Amniotic stem cell (primary cell): ENCODE results near the gene ANKRD17.
"Not testable (repeated sequence)": the region's sequence is repeated elsewhere in the genome, so short reads cannot be mapped to it uniquely, and the experiment has no call there.

Experiments
- DNase-seq: peaks from one replicate; lab custom pipeline; 2025; lab: John Stamatoyannopoulos, UW

The ANKRD17 gene

DNA sequence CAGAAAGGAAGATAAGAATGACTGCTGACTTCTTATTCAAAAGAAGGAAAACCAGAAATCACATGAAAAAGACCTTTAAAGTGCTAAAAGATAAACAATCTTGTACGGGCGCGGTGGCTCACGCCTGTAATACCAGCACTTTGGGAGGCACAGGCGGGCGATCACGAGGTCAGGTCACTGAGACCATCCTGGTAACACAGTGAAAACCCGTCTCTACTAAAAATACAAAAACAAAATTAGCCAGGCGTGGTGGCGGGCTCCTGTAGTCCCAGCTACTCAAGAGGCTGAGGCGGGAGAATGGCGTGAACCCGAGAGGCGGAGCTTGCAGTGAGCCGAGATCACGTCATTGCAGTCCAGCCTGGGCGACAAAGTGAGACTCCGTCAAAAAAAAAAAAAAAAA is 54.6 kb downstream of the ANKRD17 start:
- not testable (repeated sequence) for DNase-seq

GRCh38 chr4:73197220-73197619 is 61.4 kb downstream of the ANKRD17 start:
- DNase-seq, result no peak

- DNase-seq, result no peak
Observed at GRCh38 chr4:73194064-73194463, 64.5 kb downstream of the ANKRD17 start.

DNA sequence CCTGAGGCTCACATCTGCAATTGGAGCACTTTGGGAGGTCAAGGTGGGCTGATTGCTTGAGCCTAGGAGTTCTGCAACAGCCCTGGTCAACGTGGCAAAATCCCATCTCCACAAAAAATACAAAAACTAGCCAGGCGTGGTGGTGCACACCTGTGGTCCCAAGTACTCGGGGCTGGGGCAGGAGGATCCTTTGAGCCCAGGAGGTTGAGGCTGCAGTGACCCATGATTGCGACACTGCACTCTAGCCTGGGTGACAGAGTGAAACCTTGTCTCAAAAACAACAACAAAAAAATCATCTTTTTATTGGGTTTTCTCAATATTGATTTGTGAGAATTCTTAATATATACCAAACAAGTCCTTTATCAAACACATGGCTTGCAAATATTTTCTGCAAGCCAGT is 64.9 kb downstream of the ANKRD17 start:
- DNase-seq, result no peak

DNA sequence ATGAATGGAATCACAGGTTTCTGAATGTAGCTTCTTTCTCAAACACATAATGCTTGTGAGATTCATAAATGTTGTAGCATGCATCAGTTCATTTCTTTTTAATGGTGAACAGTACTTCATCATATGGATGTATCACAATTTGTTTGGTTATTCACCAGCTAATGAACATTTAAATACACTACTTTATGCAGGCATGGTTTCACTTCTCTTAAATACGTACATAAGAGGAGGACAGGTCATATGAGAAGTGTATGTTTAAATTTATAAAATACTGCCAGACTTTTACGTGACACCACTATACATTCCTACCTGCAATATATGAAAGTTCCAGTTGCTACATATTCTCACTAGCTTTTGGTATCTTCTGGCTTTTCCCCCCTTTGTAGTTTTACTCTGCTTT is 65.4 kb downstream of the ANKRD17 start:
- no peak for DNase-seq

- no peak for DNase-seq
Observed at GRCh38 chr4:73189274-73189810, 69.3 kb downstream of the ANKRD17 start.

- DNase-seq, result no peak
Observed at GRCh38 chr4:73187325-73187724, 71.3 kb downstream of the ANKRD17 start.

DNA sequence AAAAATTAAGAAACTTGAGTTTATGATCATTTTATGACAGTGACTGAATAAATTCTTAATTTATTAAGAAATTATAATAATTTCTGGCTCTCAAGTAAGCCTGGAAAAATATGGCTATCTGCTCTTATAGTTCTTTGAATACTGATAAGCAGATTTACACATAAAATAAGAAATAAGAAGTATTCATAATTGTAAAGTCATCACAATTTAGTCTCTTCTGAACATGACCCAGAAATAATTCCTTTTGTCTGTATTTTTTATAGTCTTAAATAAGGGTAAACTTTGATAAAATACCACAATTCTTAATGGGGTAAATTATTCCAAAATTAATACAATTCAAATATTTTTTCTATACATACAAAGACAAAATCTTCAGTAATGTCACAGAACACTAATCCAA is 72.7 kb downstream of the ANKRD17 start:
- DNase-seq, result no peak

GRCh38 chr4:73181231-73181630 is 77.4 kb downstream of the ANKRD17 start:
- no peak for DNase-seq

- DNase-seq, result no peak
Observed at GRCh38 chr4:73178389-73178788, 80.2 kb downstream of the ANKRD17 start.

- DNase-seq, result no peak
Observed at GRCh38 chr4:73172161-73172560, 86.4 kb downstream of the ANKRD17 start.

- no peak for DNase-seq
Observed at GRCh38 chr4:73170518-73171198, 87.9 kb downstream of the ANKRD17 start.

GRCh38 chr4:73166212-73166611 is 92.4 kb downstream of the ANKRD17 start:
- DNase-seq, result no peak

DNA sequence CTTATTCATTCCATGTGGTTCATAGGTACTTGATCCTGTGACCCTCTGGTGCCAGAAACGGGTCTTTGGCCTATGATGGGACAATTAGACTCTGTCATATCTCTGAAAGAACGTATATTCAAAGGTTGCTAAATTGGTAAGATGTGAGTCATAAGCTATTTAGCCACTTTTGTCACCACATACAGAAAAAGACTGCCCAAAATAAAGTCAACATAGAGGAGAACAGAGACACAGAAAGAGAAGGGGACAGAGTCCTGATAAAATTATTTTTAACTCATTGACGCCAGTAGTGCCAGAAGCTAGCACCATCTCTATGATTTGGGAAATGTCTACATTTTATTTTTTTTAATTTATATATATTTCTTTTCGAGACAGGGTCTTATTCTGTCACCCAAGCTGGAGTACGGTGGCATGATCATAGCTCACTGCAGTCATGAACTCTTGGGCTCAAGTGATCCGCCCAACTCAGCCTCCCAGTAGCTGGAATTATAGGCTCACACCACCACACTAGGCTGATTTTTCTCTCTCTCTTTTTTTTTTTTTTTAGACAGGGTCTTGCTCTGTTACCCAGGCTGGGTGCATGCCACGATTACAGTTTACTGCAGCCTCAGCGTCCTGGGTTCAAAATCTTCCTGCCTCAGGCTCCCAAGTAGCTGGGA is 96.9 kb downstream of the ANKRD17 start:
- no peak for DNase-seq

DNA sequence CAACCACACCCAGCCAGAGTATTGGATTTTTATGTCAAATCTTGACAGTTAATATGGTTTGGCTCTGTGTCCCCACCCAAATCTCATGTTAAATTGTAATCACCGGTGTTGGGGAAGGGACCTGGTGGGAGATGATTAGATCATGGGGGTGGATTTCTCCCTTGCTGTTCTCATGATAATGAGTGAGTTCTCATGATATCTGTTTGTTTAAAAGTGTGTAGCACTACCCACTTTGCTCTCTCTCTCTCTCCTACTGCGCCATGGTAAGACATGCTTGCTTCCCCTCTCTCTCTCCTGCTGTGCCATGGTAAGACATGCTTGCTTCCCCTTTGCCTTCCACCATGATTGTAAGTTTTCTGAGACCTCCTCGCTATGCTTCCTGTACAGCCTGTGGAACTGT is 102.2 kb downstream of the ANKRD17 start:
- DNase-seq, result no peak

DNA sequence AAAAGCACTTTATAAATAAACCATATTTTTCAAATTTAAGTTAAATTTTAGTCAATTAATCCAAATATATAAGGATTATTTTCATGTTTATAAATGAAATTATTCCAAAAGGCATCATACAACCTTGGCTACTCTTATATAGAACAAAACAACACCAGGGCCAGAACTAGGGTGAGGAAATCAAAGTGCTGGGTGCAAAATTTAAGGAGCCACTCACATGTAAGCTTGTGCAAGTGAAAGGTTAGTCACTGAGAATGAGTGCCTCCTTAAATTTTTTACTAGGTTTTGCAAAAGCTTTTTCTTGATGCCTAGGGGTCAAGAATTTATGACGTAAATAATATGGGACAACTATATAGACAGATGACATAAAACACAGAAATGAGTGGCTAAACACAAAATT is 105.7 kb downstream of the ANKRD17 start:
- no peak for DNase-seq

GRCh38 chr4:73142995-73143547 is 115.5 kb downstream of the ANKRD17 start:
- no peak for DNase-seq

DNA sequence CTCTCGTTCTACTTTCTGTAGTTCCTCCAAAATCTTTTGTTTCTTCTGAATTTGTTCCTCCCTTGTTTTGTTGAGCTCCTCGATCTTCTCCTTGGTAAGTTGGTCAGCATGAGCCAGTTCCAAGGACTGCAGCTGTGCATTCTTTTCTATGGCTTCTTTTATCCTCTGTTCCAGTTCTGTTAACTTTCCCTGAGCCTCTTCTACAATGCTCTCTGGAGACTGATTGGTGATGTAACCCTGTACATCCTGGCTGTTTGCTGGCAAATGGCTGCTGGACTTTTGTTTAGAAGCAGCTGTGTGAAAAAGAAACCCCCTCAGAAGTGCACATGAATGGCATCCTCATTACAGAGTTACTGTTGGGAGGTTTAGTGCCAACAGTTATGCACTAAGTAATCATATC is 118.6 kb downstream of the ANKRD17 start:
- DNase-seq, result no peak

DNA sequence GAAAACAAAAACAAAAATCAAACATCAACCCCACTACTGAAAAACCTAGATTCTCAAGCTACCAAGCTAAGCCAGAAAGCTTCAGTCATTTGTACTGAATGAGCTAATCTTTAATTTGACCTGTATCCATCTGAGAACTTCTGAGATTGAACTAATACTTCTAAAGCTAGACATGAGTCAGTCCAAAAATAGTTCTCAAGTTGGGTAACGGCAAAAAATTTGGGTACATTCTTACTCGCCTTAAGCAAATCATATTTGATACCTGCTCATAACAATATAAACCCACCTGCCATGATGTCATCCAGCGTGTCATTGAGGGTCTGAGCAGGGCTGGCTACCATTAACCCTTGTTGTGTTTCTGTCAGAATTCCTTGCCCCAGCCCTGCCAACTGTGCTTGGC is 119.4 kb downstream of the ANKRD17 start:
- DNase-seq, result no peak

DNA sequence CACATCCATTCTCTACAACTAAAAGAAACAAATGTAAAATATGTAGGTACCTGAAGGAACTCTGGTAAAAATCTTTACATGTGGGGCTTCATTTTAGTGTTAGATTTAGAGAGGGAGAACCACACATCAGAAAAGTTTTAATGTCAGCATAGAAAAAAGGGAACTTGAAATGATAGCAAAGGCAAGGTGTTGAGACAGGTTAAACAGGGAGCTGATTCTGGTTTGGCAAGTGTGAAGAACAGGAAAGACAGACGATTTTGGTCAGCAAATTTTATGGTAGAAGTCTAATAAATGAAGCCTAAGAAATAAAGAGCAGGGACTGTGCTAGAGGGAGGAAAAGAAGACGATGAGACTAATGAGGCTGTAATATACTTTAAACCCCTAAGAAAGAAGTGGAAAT is 121.5 kb downstream of the ANKRD17 start:
- no peak for DNase-seq

DNA sequence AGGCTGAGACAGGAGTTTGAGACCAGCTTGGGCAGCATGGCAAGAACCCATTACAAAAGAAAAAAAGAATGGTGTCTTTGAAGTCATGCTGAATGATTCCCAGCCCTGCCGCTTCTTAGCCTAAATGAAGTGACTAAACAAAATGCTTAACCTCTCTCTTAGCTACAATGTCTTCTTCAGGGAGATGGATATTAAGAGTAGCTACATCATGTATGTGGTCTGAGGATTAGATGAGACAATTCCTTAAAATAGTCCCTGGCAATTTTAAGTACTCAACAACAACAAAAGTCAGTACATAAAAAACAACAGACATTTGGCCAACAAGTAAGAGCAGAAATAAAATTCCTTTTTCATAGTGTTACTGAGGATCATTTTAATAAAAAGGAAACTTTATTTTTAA is 124.8 kb downstream of the ANKRD17 start:
- DNase-seq, result no peak

DNA sequence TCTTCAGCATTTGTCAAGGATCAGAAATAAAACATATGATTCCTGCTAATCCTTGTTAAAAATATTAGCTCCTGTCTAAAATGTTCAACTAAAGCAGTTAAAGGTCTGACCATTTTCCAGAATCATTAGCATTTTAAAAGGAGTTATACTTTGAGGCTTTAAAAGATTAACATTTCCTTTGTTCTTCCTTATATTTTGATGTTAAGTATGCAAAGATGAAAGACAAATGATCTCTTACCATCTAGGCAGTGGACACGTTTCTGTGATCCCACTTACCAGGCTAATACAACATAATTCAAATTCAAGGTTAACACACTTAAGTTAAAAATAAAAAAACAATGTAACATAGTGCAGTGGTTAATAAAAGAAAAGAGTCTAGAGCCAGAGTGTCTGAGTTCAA is 127.3 kb downstream of the ANKRD17 start:
- no peak for DNase-seq

DNA sequence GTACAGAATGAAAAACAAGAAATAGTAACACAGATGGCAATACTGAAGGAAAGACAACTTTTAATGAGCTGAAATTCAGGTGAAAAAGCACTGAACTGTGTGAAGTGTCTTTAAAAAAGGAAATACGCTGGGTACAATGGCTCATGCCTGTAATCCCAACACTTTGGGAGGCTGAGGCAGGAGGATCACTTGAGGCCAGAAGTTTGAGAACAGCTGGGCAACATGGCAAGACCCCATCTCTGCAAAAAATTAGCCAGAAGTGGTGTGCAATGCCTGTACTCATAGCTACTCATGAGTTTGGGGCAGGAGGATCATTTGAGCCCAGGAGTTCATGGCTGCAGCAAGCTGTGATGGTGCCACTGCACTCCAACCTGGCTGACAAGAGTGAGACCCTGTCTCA is 129.3 kb downstream of the ANKRD17 start:
- no peak for DNase-seq
